ENCODE measurements around the gene SEMA5A.
"Not testable (repeated sequence)": the region's sequence is repeated elsewhere in the genome, so short reads cannot be mapped to it uniquely, and the experiment has no call there.

Gene SEMA5A

GRCh38 chr5:9390113-9390512 is 155.8 kb downstream of the SEMA5A start:
- DNase-seq, result no peak

- DNase-seq, result no peak
Observed at GRCh38 chr5:9388941-9389674, 156.8 kb downstream of the SEMA5A start.

- no peak for DNase-seq
Observed at GRCh38 chr5:9387879-9388278, 158.0 kb downstream of the SEMA5A start.

DNA sequence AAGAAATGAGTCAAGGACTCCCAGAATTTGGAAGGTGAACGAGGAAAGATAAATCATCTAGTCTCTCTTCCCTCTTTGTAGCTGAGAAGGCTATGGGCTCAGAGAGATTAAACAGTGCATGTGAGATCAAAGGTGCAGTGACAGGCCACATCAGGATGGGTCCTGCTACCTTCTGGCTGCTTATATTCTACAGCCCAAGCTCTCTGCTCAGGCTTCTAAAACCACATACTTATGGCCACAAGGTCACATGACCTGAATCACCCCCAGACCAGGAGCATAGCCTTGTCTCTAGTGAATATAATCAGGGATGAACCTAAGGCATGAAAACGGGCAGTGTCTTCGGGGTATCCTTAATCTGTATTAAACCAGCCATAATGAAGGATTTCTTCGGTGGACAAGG is 158.9 kb downstream of the SEMA5A start:
- no peak for DNase-seq

DNA sequence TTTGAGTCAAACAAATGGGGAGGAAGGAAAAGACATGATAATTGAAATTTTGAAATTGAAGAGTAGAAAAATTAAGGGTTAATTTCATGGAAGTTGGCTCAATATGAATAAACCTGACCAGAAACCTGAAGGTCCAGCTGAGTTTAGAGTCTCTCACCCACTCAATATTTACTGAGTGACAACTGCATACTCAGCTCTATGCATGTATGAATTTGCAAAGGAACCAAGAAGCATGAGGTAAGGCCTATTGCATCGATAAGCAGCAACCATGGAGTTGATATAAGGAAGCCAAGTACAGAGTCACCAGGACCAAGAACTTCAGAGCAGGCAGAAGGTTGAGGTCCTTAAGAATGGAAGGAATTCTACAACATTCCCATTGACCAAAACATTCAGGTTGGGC is 163.4 kb downstream of the SEMA5A start:
- DNase-seq, result no peak

DNA sequence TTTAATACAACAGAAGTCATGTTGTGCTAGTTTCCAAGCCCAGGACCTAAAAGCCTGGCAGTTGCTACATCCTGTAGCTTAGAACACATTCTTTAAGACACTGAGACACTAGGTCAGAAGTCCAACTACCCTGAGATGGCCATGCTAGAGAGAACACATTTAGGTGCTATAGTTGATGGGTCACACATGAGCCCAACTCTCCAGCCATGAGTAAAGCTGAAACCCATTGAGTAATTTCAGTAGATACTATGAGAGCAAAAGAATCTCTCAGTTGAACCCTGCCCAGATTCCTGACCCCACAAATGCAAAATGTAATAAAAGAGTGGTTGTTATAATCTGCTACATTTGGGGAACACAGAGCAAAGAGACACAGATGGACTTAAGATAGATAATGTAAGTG is 164.4 kb downstream of the SEMA5A start:
- no peak for DNase-seq

DNA sequence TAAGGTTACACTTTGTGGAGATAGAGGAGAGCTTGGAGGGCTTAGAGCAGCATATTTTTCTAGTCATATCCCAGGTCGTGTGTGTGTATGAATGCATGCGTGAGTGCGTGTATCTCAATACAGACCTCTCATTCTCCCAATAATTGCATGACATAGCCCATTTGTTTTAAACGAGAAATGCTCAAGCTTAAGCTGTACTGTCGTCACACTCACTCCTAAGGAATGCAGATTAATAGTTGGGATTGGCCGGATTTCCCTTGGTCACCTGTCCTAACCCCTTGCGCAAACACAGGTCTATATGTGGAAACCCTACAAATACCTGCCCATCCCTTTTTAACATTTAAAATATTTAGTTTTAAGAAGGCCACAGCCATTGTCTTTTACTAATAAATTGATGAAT is 165.8 kb downstream of the SEMA5A start:
- no peak for DNase-seq

DNA sequence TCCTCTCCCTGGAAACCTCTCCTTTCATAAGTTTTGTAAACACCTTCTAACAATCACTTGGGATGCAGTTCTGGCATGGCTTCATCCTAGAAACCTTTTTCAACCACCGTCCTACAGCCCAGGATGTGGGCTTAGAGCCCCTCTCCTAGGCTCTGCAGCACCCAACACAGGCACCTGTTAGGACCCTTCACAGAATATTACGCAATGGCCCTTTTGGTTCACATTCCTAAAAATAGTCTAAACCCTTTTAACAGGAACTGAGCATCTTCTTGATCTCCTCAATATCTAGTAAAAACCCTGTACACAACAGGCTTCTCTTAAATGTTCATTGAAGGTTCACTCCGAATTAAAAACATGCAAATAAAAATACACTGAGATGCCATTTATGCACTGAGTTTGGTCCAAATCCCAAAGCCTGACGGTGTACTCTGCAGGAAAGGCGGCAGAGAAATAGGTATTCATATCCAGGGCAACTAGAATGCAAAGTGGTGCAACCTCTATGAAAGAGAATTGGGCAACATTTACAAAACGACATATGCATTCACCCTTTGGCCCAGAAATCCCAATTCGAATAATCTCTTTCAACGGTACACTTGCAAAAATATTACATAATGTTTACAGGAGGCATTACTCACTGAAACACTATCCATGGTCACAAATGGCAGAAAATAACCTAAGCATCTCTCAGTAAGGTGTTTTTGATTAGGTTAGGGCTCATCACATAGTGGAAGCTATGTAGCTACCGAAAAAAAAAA is 169.3 kb downstream of the SEMA5A start:
- no peak for DNase-seq

- no peak for DNase-seq
Observed at GRCh38 chr5:9375756-9376155, 170.1 kb downstream of the SEMA5A start.

DNA sequence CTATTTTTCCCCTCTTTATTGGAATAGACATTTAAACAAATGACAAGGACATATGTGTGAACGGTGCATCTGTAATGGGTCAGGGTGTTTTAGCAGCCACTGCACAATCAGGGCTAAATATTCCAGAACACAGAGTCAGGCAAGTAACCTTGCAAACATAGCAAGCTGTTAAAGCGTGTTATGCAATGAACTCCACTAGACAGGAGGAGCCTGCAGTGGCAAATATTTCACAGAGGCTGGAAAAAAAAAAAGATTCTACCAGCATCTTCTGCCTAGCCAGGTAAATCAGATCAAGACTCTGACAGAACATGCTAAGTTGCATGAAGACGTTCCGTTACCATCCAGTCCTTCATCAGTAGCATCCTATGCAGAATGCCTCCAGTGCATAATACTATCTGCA is 171.8 kb downstream of the SEMA5A start:
- no peak for DNase-seq

- no peak for DNase-seq
Observed at GRCh38 chr5:9373571-9373970, 172.3 kb downstream of the SEMA5A start.

DNA sequence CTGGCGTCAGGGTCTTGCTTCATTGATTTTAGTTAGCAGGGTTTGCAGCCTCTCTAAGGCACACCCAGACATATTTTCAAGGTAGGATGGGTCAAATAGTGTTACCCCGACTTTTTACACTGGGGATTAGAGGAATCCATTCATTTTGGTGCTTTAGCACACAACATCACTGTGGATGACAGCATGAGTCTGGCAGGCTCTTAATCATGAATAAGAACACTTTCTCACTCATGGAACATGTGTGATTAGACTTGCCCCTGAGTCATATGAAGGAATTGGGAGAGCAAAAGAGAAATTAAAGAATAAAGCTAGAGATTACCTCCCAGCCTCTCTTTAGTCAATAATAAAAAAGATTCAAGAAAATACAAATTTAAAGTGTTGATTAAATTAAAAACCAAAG is 175.6 kb downstream of the SEMA5A start:
- no peak for DNase-seq

DNA sequence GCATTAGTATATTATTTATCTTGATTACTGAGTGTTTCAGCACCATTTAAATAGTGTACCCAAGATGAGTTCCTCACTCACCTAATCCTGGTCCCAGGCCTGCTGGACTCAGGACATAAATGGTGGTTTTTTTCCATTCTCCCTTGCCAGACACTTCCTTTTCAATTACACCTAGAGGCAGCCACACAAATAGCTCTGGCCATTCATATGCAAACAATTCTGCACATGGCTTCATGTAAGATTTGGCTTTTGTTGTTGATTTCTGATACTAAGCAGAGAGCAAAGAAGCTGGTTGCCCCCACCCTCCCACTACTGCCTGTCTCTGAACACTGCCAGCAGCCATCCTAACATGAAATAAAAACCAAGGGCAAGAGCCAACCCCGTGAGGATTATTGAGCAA is 180.4 kb downstream of the SEMA5A start:
- no peak for DNase-seq

GRCh38 chr5:9363449-9363848 is 182.4 kb downstream of the SEMA5A start:
- DNase-seq, result no peak

GRCh38 chr5:9363026-9363425 is 182.8 kb downstream of the SEMA5A start:
- no peak for DNase-seq

DNA sequence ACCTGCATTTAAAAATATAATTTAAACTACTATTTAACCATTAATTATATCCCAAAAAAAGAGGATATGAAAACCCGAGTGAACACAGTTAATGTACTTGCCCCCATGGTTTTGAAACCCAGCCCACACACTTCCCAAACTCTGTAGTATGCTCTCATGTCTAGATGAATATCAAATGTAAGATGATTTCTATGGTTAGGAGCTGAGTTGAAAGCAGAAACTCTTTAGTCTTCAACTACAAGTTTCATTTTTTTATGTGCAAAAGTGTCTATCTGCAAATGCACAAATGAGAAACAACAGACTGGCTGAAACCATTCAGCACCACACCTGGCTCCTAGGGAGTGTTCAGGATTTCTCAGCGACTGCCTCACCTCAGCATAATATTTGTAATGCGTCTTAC is 183.3 kb downstream of the SEMA5A start:
- no peak for DNase-seq

GRCh38 chr5:9361835-9362234 is 184.0 kb downstream of the SEMA5A start:
- DNase-seq, result no peak

DNA sequence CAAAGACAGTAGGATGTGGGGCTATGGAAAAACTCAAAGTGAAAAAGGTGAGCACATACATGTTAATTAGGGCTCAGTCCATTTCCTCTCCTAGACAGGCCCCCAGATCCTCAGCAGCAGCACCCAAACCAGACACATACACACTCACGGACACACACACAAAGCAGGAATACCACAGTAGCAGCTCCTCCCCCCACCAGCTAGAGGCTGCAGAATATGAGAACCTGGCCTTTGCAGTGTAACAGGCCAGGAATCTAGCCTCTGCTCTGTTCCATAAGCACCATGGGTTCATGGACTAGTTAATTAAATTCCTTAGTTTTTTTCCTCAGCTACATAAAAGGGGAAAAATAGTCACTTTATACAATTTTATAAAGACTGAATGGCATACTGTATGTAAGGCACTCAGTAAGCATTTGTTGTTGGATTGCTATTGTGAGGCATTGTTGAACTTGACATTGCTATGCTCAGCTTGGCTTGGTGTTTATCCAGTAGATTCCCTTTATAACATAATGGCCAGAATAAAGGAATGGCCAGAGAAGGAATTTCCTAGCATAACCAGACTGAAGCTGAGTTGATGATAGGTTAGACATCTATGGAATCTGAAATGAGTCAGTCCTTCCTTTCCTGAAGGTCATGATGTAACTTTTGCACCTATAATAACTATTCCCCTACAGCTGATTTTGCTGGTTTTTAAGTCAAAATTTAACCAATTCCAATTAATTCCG is 186.8 kb downstream of the SEMA5A start:
- DNase-seq, result no peak

GRCh38 chr5:9356351-9356825 is 189.5 kb downstream of the SEMA5A start:
- no peak for DNase-seq

- no peak for DNase-seq
Observed at GRCh38 chr5:9354336-9355081, 191.4 kb downstream of the SEMA5A start.

GRCh38 chr5:9353048-9353447 is 192.8 kb downstream of the SEMA5A start:
- not testable (repeated sequence) for DNase-seq

DNA sequence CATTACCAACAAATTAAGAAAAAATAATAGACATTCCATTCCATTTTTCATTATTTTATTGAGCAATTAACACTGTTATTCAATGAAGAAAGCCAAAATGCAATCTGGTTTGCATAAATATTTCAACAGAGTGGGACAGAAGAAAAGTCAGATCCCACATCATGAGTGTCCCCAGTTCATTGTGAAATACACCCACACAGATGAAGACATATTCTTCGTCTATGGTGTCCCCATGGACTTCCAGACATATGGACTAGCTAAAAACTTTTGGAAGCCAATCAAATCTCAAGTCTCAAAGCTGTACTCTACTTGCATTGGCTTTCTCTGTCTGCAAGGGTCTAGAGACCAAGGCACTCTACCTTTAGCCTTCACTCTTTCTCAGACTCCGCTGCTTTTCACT is 194.3 kb downstream of the SEMA5A start:
- no peak for DNase-seq

DNA sequence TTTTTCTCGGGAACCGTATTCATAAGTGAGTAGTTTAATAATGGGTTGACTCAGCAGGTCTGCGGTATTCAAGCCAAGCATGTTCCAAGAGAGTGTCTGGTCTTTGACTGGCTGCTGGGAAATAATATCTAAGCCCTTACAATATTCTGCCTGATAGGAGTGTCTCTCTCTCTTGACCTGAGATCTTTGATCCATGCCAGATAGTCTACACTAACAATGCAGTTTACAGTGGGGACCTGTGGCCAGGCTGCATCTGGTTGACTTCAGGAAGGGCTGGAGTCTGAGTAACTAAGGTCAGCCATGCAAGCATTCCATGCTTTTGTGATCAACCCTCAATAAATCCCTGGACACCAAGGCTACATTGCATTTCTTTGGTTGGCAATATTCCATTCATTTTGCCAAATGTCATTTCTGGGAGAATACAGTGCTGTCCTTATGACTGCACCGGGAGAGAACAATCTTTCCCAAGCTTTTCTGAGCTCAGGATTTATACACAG is 195.5 kb downstream of the SEMA5A start:
- DNase-seq, result no peak

Measured in NCI-H187 treated with DMSO at 0.1 percent for 48 hours (cell line).